K562 (cell line): Measurements from ENCODE around the gene DLX2. TPM values are rescaled to one million over a fixed set of nuclear protein-coding genes. Genes with fewer than 3 reads are reported as not detected.

ENCODE experiments used
- ATAC-seq: fragments of 200-7000 bp; cut with Tn5 transposase; 3 replicates; pipeline ENCODE4 v1.9.1; 2020; ENCODE audit warnings: moderate library complexity
- BruUV-seq: library from RNA; stranded (reverse); fragments of 400-500 nt; replicated peaks from 2 replicates; lab custom pipeline; 2021; lab: Mats Ljungman, UMichigan
- CTCF ChIA-PET: fragments of 300-600 bp; formaldehyde crosslinking; extraction: SDS; loops from one replicate; lab custom pipeline; 2021; ENCODE audit warnings: low intra/inter-chr PET ratio; lab: Yijun Ruan, JAX
- POLR2A ChIA-PET: fragments of 300-600, 350-650 bp; sonication (Branson Sonifier 250); formaldehyde crosslinking; extraction: SDS; loops from one replicate; lab custom pipeline; 2021; ENCODE audit warnings: antibody characterized with exemption, inconsistent platforms; lab: Yijun Ruan, JAX
- DNase-seq, 4 experiments: peaks; one replicate each; pipeline versions ENCODE4 v3.0.0 to v3.0.0-alpha.2; 2011 to 2018; ENCODE audit warnings: low spot score in 3 of 4, mixed read lengths in 3 of 4; ENCODE audit errors: extremely low read depth in 1 of 4
- FAIRE-seq: peaks from 2 replicates; lab custom pipeline; 2011; peaks lifted over from hg19 to GRCh38; lab: Jason Lieb, UNC
- H2AFZ ChIP-seq: 2 replicates; pipeline ENCODE4 v1.6.0; 2011; ENCODE audit warnings: low read depth, low read length, control low read depth, inconsistent platforms
- H3K27ac ChIP-seq: fragments of 200-600 bp; 3 replicates; pipeline ENCODE4 v1.8.0; 2011; ENCODE audit warnings: low read depth, mild to moderate bottlenecking, control low read depth, inconsistent platforms, low read length, moderate library complexity, mixed read lengths; ENCODE audit errors: extremely low read depth
- H3K27me3 ChIP-seq, 2 experiments: fragments of 300-600 bp in 1 of 2; 2 replicates in 1 of 2; 3 replicates in 1 of 2; pipeline versions ENCODE4 v1.6.0 to v1.8.0; 2011; ENCODE audit warnings: inconsistent platforms in 2 of 2, low read length in 2 of 2, mild to moderate bottlenecking in 1 of 2, mixed read lengths in 1 of 2, moderate library complexity in 1 of 2; ENCODE audit not compliant: control insufficient read depth in 2 of 2, insufficient read depth in 2 of 2
- H3K36me3 ChIP-seq: fragments of 300-600 bp; 3 replicates; pipeline ENCODE4 v1.8.0; 2011; ENCODE audit warnings: mild to moderate bottlenecking, low read length, inconsistent platforms; ENCODE audit not compliant: control insufficient read depth, insufficient read depth
- H3K4me1 ChIP-seq, 2 experiments: fragments of 200-600 bp in 1 of 2; replicated peaks in 1 of 2; 2 replicates in 1 of 2; 3 replicates in 1 of 2; pipeline versions ENCODE4 v1.5.1 to v1.8.0; 2011; ENCODE audit warnings: inconsistent platforms in 2 of 2, low read length in 2 of 2, mild to moderate bottlenecking in 1 of 2, mixed read lengths in 1 of 2, moderate library complexity in 1 of 2; ENCODE audit not compliant: control insufficient read depth in 2 of 2, insufficient read depth in 2 of 2
- H3K4me2 ChIP-seq: 2 replicates; pipeline ENCODE4 v1.6.1; 2011; ENCODE audit warnings: low read length, control low read depth, inconsistent platforms, mixed read lengths; ENCODE audit not compliant: insufficient read depth
- H3K4me3 ChIP-seq: fragments of 200-600 bp; sonication (generic), shearing (Covaris generic); 2 replicates; pipeline ENCODE4 v1.5.1; 2016; ENCODE audit warnings: control low read depth, inconsistent platforms
- H3K79me2 ChIP-seq: fragments of 200-600 bp; 3 replicates; pipeline ENCODE4 v1.8.0; 2011; ENCODE audit warnings: low read length, inconsistent platforms; ENCODE audit not compliant: control insufficient read depth, insufficient read depth
- H3K9ac ChIP-seq, 2 experiments: 2 replicates each; pipeline versions ENCODE4 v1.6.0 to v1.6.1; 2011; ENCODE audit warnings: low read depth in 2 of 2, low read length in 2 of 2, control low read depth in 1 of 2, inconsistent platforms in 1 of 2, mild to moderate bottlenecking in 1 of 2, mixed read lengths in 1 of 2; ENCODE audit not compliant: insufficient read depth in 1 of 2
- H3K9me1 ChIP-seq: one replicate; pipeline ENCODE4 v1.6.0; 2011; ENCODE audit warnings: inconsistent platforms, mild to moderate bottlenecking, low read length, moderate library complexity; ENCODE audit not compliant: control insufficient read depth, insufficient read depth
- H3K9me3 ChIP-seq: replicated peaks from 2 replicates; pipeline ENCODE4 v1.5.1; 2011; ENCODE audit warnings: low read depth, low read length, inconsistent platforms; ENCODE audit not compliant: control insufficient read depth, insufficient read depth
- H4K20me1 ChIP-seq: replicated peaks from 2 replicates; pipeline ENCODE4 v1.6.1; 2011; ENCODE audit warnings: low read length, inconsistent platforms, mixed read lengths; ENCODE audit not compliant: control insufficient read depth, insufficient read depth
- BRF1 ChIP-seq: IDR thresholded peaks from 3 replicates; pipeline ENCODE4 v1.6.1; 2011; ENCODE audit warnings: borderline replicate concordance, mild to moderate bottlenecking; ENCODE audit not compliant: insufficient read length; ENCODE audit errors: extremely low read depth
- CBX2 ChIP-seq: fragments of 200-600 bp; sonication (generic); IDR thresholded peaks from one replicate; pipeline ENCODE4 v1.6.1; 2012; ENCODE audit warnings: mild to moderate bottlenecking, low read length, inconsistent platforms; ENCODE audit not compliant: insufficient read depth, poor library complexity, severe bottlenecking
- MECOM ChIP-seq: fragments of 250-450 bp; sonication (Bioruptor Pico); IDR thresholded peaks from 2 replicates; pipeline ENCODE4 v1.8.0; 2022; ENCODE audit warnings: inconsistent platforms
- PHF21A ChIP-seq: fragments of 450-650 bp; IDR thresholded peaks from 2 replicates; pipeline ENCODE4 v1.6.1; 2017; ENCODE audit warnings: low read depth, borderline replicate concordance
- TARDBP ChIP-seq: fragments of 450-650 bp; IDR thresholded peaks from 2 replicates; pipeline ENCODE4 v1.6.1; 2016
- TEAD1 ChIP-seq, 2 experiments: fragments of 450-650 bp in 1 of 2; sonication (generic) in 1 of 2; formaldehyde crosslinking; IDR thresholded peaks; 2 replicates each; pipeline versions ENCODE4 v1.4.0 to v1.8.0; 2020 to 2022; ENCODE audit warnings: mild to moderate bottlenecking in 2 of 2, missing genetic modification reagents in 1 of 2
- VEZF1 ChIP-seq: fragments of 200-800 bp; sonication (Bioruptor generic); IDR thresholded peaks from 2 replicates; pipeline ENCODE4 v1.6.1; 2017; ENCODE audit warnings: missing genetic modification characterization, missing compliant biosample characterization
- ZBTB7A ChIP-seq: IDR thresholded peaks from 2 replicates; pipeline ENCODE4 v1.6.1; 2011; ENCODE audit warnings: low read depth, mild to moderate bottlenecking, low read length, moderate library complexity, borderline replicate concordance; ENCODE audit not compliant: control insufficient read depth
- ZNF280A ChIP-seq: fragments of 450-650 bp; IDR thresholded peaks from 2 replicates; pipeline ENCODE4 v1.6.1; 2018; ENCODE audit warnings: mild to moderate bottlenecking, low read depth; ENCODE audit not compliant: partially characterized antibody
- ZNF3 ChIP-seq: fragments of 250-450 bp; sonication (Bioruptor Pico); IDR thresholded peaks from 2 replicates; pipeline ENCODE4 v1.5.0; 2021; ENCODE audit warnings: mild to moderate bottlenecking, moderate library complexity
- ZNF644 ChIP-seq: fragments of 200-800 bp; sonication (Bioruptor generic); IDR thresholded peaks from 2 replicates; pipeline ENCODE4 v1.6.1; 2016; ENCODE audit warnings: low read depth, missing genetic modification characterization, missing compliant biosample characterization
- WGBS: fragments of 100-300 bp; shearing (Covaris generic); methylation state at CpG from one replicate; pipeline ENCODE4 v1.1.6; 2016; ENCODE audit warnings: low coverage, mixed read lengths; ENCODE audit not compliant: insufficient coverage; ENCODE audit errors: missing lambda C conversion rate; 5-methylcytosine and 5-hydroxymethylcytosine counted together
- in situ Hi-C: fragments of 300-500 bp; cut with MboI; formaldehyde crosslinking; loops from 4 replicates; pipeline ENCODE4 v1.15.0; 2018; ENCODE audit warnings: inconsistent platforms, mixed read lengths
- intact Hi-C: fragments of 100-400 bp; cut with micrococcal nuclease; formaldehyde crosslinking; loops from 2 replicates; pipeline ENCODE4 v1.14.2; 2022
- polyA plus RNA-seq, 8 experiments: library from polyadenylated mRNA; depleted of rRNA in 4 of 8; stranded (reverse) in 5 of 8; unstranded in 3 of 8; fragments of >200 nt; fragmentation: Nextera tagmentation in 2 of 8; fragmentation: Illumina TruSeq in 1 of 8; extraction: Ambion mirVana in 2 of 8; extraction: Trizol in 1 of 8; gene quantifications; 2 replicates each; pipeline versions ENCODE4 v1.2.1 to v1.2.3, GENCODE V29; 2011 to 2014; ENCODE audit warnings: inconsistent platforms in 1 of 8, missing spikeins in 1 of 8
- total RNA-seq, 7 experiments: library from RNA; depleted of rRNA in 6 of 7; stranded (reverse); fragments of >200 nt in 6 of 7; fragmentation: Illumina TruSeq in 2 of 7; extraction: Trizol in 2 of 7; gene quantifications; 2 replicates each; pipeline versions ENCODE4 v1.2.1 to v1.2.3, GENCODE V29; 2011 to 2021; ENCODE audit warnings: low replicate concordance in 1 of 7

The DLX2 gene
- total and polyA plus RNA-seq, 9 of the 15 experiments (the other 6 are each of a cell fraction or from before 2014, with no cell fraction given) = 0.14 to 4.3 (median 0.86) TPM

GRCh38 chr2:172108587-172108930, 5.9 kb upstream of the DLX2 start:
- FAIRE-seq (no peak), DNase-seq (no peak)
- H4K20me1 ChIP-seq = no peaks in the 10 kb centered on the region
- H3K36me3 ChIP-seq = no peaks in the 10 kb centered on the region
- H3K79me2 ChIP-seq = no peaks in the 10 kb centered on the region
- peaks cover 1 to 32% of the 10 kb centered on the region in 2 experiments; a peak in 4 of 5 replicates for H3K4me1 ChIP-seq
- no peak overlapping the region for H3K4me3 ChIP-seq
- 57% methylated on average over 8 of the region's 8 CpGs for WGBS
- BruUV-seq = no TSS peak
- H3K4me2 ChIP-seq = no peak overlapping the region
- no peaks in the 10 kb centered on the region for H3K27me3 ChIP-seq
- TF ChIP-seq BRF1 = no peak
- no peak for TF ChIP-seq PHF21A
- no peak for TF ChIP-seq ZNF280A
- no peak for TF ChIP-seq CBX2
- no peak for TF ChIP-seq TARDBP
- no peak for TF ChIP-seq VEZF1 (CRISPR knock-in tag)
- no peak for TF ChIP-seq TEAD1 (CRISPR knock-in tag; IDR thresholded peaks at IDR 0.05)
- TF ChIP-seq ZBTB7A = no peak
- no peak for TF ChIP-seq ZNF3
- no peak for TF ChIP-seq MECOM (CRISPR knock-in tag)
- TF ChIP-seq ZNF644 (tag) = no peak
- TF ChIP-seq, all 486 proteins: peak for 0
- ChIA-PET CTCF (no interaction called here), POLR2A (interaction anchor here (0.6 kb wide), 1 partner anchor 708 kb away, joined by 3 read pairs; no protein-coding TSS in a partner anchor)
- Histone ChIP-seq H3K9me3 (no peaks in the 10 kb centered on the region; the same call in 1 of the 2 replicates), H3K27ac (no peak overlapping the region), H3K9me1 (no peaks in the 10 kb centered on the region), H2AFZ (no peak overlapping the region), H3K9ac (0 out of 4 replicates have a peak overlapping the region, but pooled peaks of 1 of the 2 experiments have one; percentile 24)
- ATAC-seq = no peak
- in situ Hi-C loops = loop anchor here (5.0 to 25.0 kb wide), 4 partner anchors 291 to 1146 kb away; no protein-coding TSS in a partner anchor
- intact Hi-C loops = loop anchor here (10.0 kb wide), 1 partner anchor 184 kb away; the partner anchor contains the start of gene HAT1
